ENCODE measurements around the gene MYO1G.

Gene MYO1G

GRCh38 chr7:44987996-44988395 lies 9.2 kb upstream of the MYO1G start:
- peaks cover 36% of the 10 kb centered on the region for H3K4me1 Mint-ChIP-seq
- no peaks in the 10 kb centered on the region for H3K9me3 Mint-ChIP-seq
- peak overlapping the region; percentile 98 for H3K4me3 Mint-ChIP-seq
- H3K27me3 Mint-ChIP-seq: no peaks in the 10 kb centered on the region
- peaks cover 31% of the 10 kb centered on the region for H3K36me3 Mint-ChIP-seq
- H3K27ac Mint-ChIP-seq: no peak overlapping the region

GRCh38 chr7:44987457-44987856 lies 8.6 kb upstream of the MYO1G start:
- Mint-ChIP-seq H3K9me3 (no peaks in the 10 kb centered on the region), H3K27me3 (no peaks in the 10 kb centered on the region), H3K36me3 (peaks cover 35% of the 10 kb centered on the region), H3K4me1 (peaks cover 42% of the 10 kb centered on the region), H3K27ac (no peak overlapping the region), H3K4me3 (peak overlapping the region; percentile 98)

GRCh38 chr7:44986218-44987053 lies 7.6 kb upstream of the MYO1G start:
- peaks cover 47% of the 10 kb centered on the region for H3K4me1 Mint-ChIP-seq
- peak overlapping the region; percentile 98 for H3K4me3 Mint-ChIP-seq
- H3K27ac Mint-ChIP-seq: peak overlapping the region; percentile 100
- H3K27me3 Mint-ChIP-seq: no peaks in the 10 kb centered on the region
- peaks cover 36% of the 10 kb centered on the region for H3K36me3 Mint-ChIP-seq
- H3K9me3 Mint-ChIP-seq: no peaks in the 10 kb centered on the region

GRCh38 chr7:44985900-44986217 lies 7.0 kb upstream of the MYO1G start:
- peaks cover 37% of the 10 kb centered on the region for H3K36me3 Mint-ChIP-seq
- peak overlapping the region; percentile 100 for H3K27ac Mint-ChIP-seq
- H3K4me3 Mint-ChIP-seq: peak overlapping the region; percentile 98
- H3K4me1 Mint-ChIP-seq: peaks cover 53% of the 10 kb centered on the region
- H3K27me3 Mint-ChIP-seq: no peaks in the 10 kb centered on the region
- H3K9me3 Mint-ChIP-seq: no peaks in the 10 kb centered on the region

- H3K27ac Mint-ChIP-seq: peak overlapping the region; percentile 100
- peak overlapping the region; percentile 98 for H3K4me3 Mint-ChIP-seq
- peaks cover 60% of the 10 kb centered on the region for H3K4me1 Mint-ChIP-seq
- H3K27me3 Mint-ChIP-seq: no peaks in the 10 kb centered on the region
- no peaks in the 10 kb centered on the region for H3K9me3 Mint-ChIP-seq
- peaks cover 39% of the 10 kb centered on the region for H3K36me3 Mint-ChIP-seq
These were observed 6.3 kb upstream of the MYO1G start for GRCh38 chr7:44985033-44985695.

- H3K4me1 Mint-ChIP-seq: peaks cover 67% of the 10 kb centered on the region
These were observed 5.6 kb upstream of the MYO1G start for GRCh38 chr7:44984478-44984758.

GRCh38 chr7:44983742-44984477 lies 5.1 kb upstream of the MYO1G start:
- H3K36me3 Mint-ChIP-seq: peaks cover 39% of the 10 kb centered on the region
- H3K27me3 Mint-ChIP-seq: no peaks in the 10 kb centered on the region
- H3K4me3 Mint-ChIP-seq: peak overlapping the region; percentile 98
- no peaks in the 10 kb centered on the region for H3K9me3 Mint-ChIP-seq
- H3K27ac Mint-ChIP-seq: peak overlapping the region; percentile 100
- H3K4me1 Mint-ChIP-seq: peaks cover 72% of the 10 kb centered on the region

More at GRCh38 chr7:44984478-44984758, 5.6 kb upstream of the MYO1G start:
- Mint-ChIP-seq H3K27ac (peak overlapping the region; percentile 100), H3K9me3 (no peaks in the 10 kb centered on the region), H3K36me3 (peaks cover 39% of the 10 kb centered on the region), H3K27me3 (no peaks in the 10 kb centered on the region), H3K4me3 (peak overlapping the region; percentile 98)

GRCh38 chr7:44982970-44983369 lies 4.2 kb upstream of the MYO1G start:
- Mint-ChIP-seq H3K4me3 (peak overlapping the region; percentile 98), H3K9me3 (no peaks in the 10 kb centered on the region), H3K36me3 (peaks cover 41% of the 10 kb centered on the region), H3K4me1 (peaks cover 81% of the 10 kb centered on the region), H3K27ac (peak overlapping the region; percentile 86), H3K27me3 (no peaks in the 10 kb centered on the region)

GRCh38 chr7:44982535-44982923 lies 3.7 kb upstream of the MYO1G start:
- Mint-ChIP-seq H3K4me1 (peaks cover 81% of the 10 kb centered on the region), H3K36me3 (peaks cover 41% of the 10 kb centered on the region), H3K9me3 (no peaks in the 10 kb centered on the region), H3K27me3 (no peaks in the 10 kb centered on the region), H3K27ac (peak overlapping the region; percentile 86), H3K4me3 (peak overlapping the region; percentile 98)

GRCh38 chr7:44981035-44981706 lies 2.4 kb upstream of the MYO1G start:
- peak overlapping the region; percentile 77 for H3K4me3 Mint-ChIP-seq
- peak overlapping the region; percentile 87 for H3K27ac Mint-ChIP-seq
- no peaks in the 10 kb centered on the region for H3K9me3 Mint-ChIP-seq
- no peaks in the 10 kb centered on the region for H3K27me3 Mint-ChIP-seq
- H3K4me1 Mint-ChIP-seq: peaks cover 85% of the 10 kb centered on the region
- H3K36me3 Mint-ChIP-seq: peaks cover 41% of the 10 kb centered on the region

- H3K36me3 Mint-ChIP-seq: peaks cover 34% of the 10 kb centered on the region
- peak overlapping the region; percentile 92 for H3K4me3 Mint-ChIP-seq
- no peaks in the 10 kb centered on the region for H3K9me3 Mint-ChIP-seq
- H3K27ac Mint-ChIP-seq: peak overlapping the region; percentile 87
- H3K27me3 Mint-ChIP-seq: no peaks in the 10 kb centered on the region
- peaks cover 89% of the 10 kb centered on the region for H3K4me1 Mint-ChIP-seq
These were observed 1.7 kb upstream of the MYO1G start for GRCh38 chr7:44980393-44981034.

GRCh38 chr7:44979481-44980392 lies 922 bp upstream of the MYO1G start:
- Mint-ChIP-seq H3K4me1 (peaks cover 90% of the 10 kb centered on the region), H3K9me3 (no peaks in the 10 kb centered on the region), H3K36me3 (peaks cover 27% of the 10 kb centered on the region), H3K4me3 (peak overlapping the region; percentile 92), H3K27me3 (no peaks in the 10 kb centered on the region), H3K27ac (peak overlapping the region; percentile 87)

GRCh38 chr7:44977959-44978335 lies 868 bp downstream of the MYO1G start:
- H3K4me3 Mint-ChIP-seq: peak overlapping the region; percentile 92
- H3K36me3 Mint-ChIP-seq: peaks cover 11% of the 10 kb centered on the region

GRCh38 chr7:44977304-44977958 lies 1.4 kb downstream of the MYO1G start:
- Mint-ChIP-seq H3K36me3 (peaks cover 6% of the 10 kb centered on the region), H3K4me3 (peak overlapping the region; percentile 92), H3K9me3 (no peaks in the 10 kb centered on the region), H3K27me3 (no peaks in the 10 kb centered on the region), H3K4me1 (peaks cover 79% of the 10 kb centered on the region), H3K27ac (peak overlapping the region; percentile 87)

More at GRCh38 chr7:44977959-44978335, 868 bp downstream of the MYO1G start:
- Mint-ChIP-seq H3K27ac (peak overlapping the region; percentile 87), H3K27me3 (no peaks in the 10 kb centered on the region), H3K9me3 (no peaks in the 10 kb centered on the region), H3K4me1 (peaks cover 84% of the 10 kb centered on the region)

All from activated naive CD4-positive, alpha-beta T cell treated with anti-CD3 and anti-CD28 coated beads, Interleukin-2, amount 50 U/mL, for 24 hours (primary cell).